ENCODE measurements around the gene ONECUT3.

ONECUT3 gene

GRCh38 chr19:1822210-1822609 lies 68.9 kb downstream of the ONECUT3 start:
- no peaks in the 10 kb centered on the region for H3K27me3 ChIP-seq (ENCODE audit: control insufficient read depth in 1 of 2, insufficient read depth in 2 of 2, low read length in 2 of 2)
- no peak overlapping the region for H3K27ac ChIP-seq (ENCODE audit: low read depth, low read length)
- H3K9ac ChIP-seq (ENCODE audit: low read depth in 1 of 2, low read length in 2 of 2), result no peak overlapping the region
- peaks cover 27 to 66% of the 10 kb centered on the region in 2 donors for H3K36me3 ChIP-seq (ENCODE audit: control insufficient read depth in 1 of 2, insufficient read depth in 2 of 2, low read length in 2 of 2)
- peaks cover 5 to 6% of the 10 kb centered on the region in 2 donors for H3K4me1 ChIP-seq (ENCODE audit: control insufficient read depth in 1 of 2, insufficient read depth in 2 of 2, low read length in 2 of 2)
- H3K9me3 ChIP-seq (ENCODE audit: control insufficient read depth in 1 of 2, low read length in 2 of 2), result no peaks in the 10 kb centered on the region
- H3K4me3 ChIP-seq (ENCODE audit: low read depth in 1 of 2, low read length in 2 of 2), result no peak overlapping the region

GRCh38 chr19:1823020-1823419 lies 69.7 kb downstream of the ONECUT3 start:
- Histone ChIP-seq H3K4me1 (ENCODE audit: control insufficient read depth in 1 of 2, insufficient read depth in 2 of 2, low read length in 2 of 2) (peaks cover 5 to 6% of the 10 kb centered on the region in 2 donors), H3K27ac (ENCODE audit: low read depth, low read length) (no peak overlapping the region), H3K27me3 (ENCODE audit: control insufficient read depth in 1 of 2, insufficient read depth in 2 of 2, low read length in 2 of 2) (no peaks in the 10 kb centered on the region)

GRCh38 chr19:1823539-1824251 lies 70.4 kb downstream of the ONECUT3 start:
- Histone ChIP-seq H3K4me3 (ENCODE audit: low read depth in 1 of 2, low read length in 2 of 2) (no peak overlapping the region), H3K4me1 (ENCODE audit: control insufficient read depth in 1 of 2, insufficient read depth in 2 of 2, low read length in 2 of 2) (peaks cover 5 to 6% of the 10 kb centered on the region in 2 donors), H3K27ac (ENCODE audit: low read depth, low read length) (no peak overlapping the region), H3K36me3 (ENCODE audit: control insufficient read depth in 1 of 2, insufficient read depth in 2 of 2, low read length in 2 of 2) (peaks cover 15 to 53% of the 10 kb centered on the region in 2 donors), H3K27me3 (ENCODE audit: control insufficient read depth in 1 of 2, insufficient read depth in 2 of 2, low read length in 2 of 2) (no peaks in the 10 kb centered on the region), H3K9ac (ENCODE audit: low read depth in 1 of 2, low read length in 2 of 2) (no peak overlapping the region), H3K9me3 (ENCODE audit: control insufficient read depth in 1 of 2, low read length in 2 of 2) (no peaks in the 10 kb centered on the region)

More at GRCh38 chr19:1823020-1823419, 69.7 kb downstream of the ONECUT3 start:
- no peak overlapping the region for H3K4me3 ChIP-seq (ENCODE audit: low read depth in 1 of 2, low read length in 2 of 2)
- H3K9me3 ChIP-seq (ENCODE audit: control insufficient read depth in 1 of 2, low read length in 2 of 2), result no peaks in the 10 kb centered on the region
- H3K9ac ChIP-seq (ENCODE audit: low read depth in 1 of 2, low read length in 2 of 2), result no peak overlapping the region
- peaks cover 21 to 58% of the 10 kb centered on the region in 2 donors for H3K36me3 ChIP-seq (ENCODE audit: control insufficient read depth in 1 of 2, insufficient read depth in 2 of 2, low read length in 2 of 2)

- H3K9ac ChIP-seq (ENCODE audit: low read depth in 1 of 2, low read length in 2 of 2), result no peak overlapping the region
- no peaks in the 10 kb centered on the region for H3K27me3 ChIP-seq (ENCODE audit: control insufficient read depth in 1 of 2, insufficient read depth in 2 of 2, low read length in 2 of 2)
- no peaks in the 10 kb centered on the region for H3K9me3 ChIP-seq (ENCODE audit: control insufficient read depth in 1 of 2, low read length in 2 of 2)
- H3K4me3 ChIP-seq (ENCODE audit: low read depth in 1 of 2, low read length in 2 of 2), result no peak overlapping the region
- H3K36me3 ChIP-seq (ENCODE audit: control insufficient read depth in 1 of 2, insufficient read depth in 2 of 2, low read length in 2 of 2), result peaks cover 15 to 51% of the 10 kb centered on the region in 2 donors
- peaks cover 5 to 6% of the 10 kb centered on the region in 2 donors for H3K4me1 ChIP-seq (ENCODE audit: control insufficient read depth in 1 of 2, insufficient read depth in 2 of 2, low read length in 2 of 2)
- no peak overlapping the region for H3K27ac ChIP-seq (ENCODE audit: low read depth, low read length)
These were observed 70.9 kb downstream of the ONECUT3 start for GRCh38 chr19:1824252-1824622.

GRCh38 chr19:1825909-1826556 lies 72.7 kb downstream of the ONECUT3 start:
- Histone ChIP-seq H3K27ac (ENCODE audit: low read depth, low read length) (peak overlapping the region; percentile 25), H3K9ac (ENCODE audit: low read depth in 1 of 2, low read length in 2 of 2) (no peak overlapping the region), H3K4me3 (ENCODE audit: low read depth in 1 of 2, low read length in 2 of 2) (no peak overlapping the region), H3K4me1 (ENCODE audit: control insufficient read depth in 1 of 2, insufficient read depth in 2 of 2, low read length in 2 of 2) (peaks cover 5 to 6% of the 10 kb centered on the region in 2 donors), H3K27me3 (ENCODE audit: control insufficient read depth in 1 of 2, insufficient read depth in 2 of 2, low read length in 2 of 2) (no peaks in the 10 kb centered on the region), H3K36me3 (ENCODE audit: control insufficient read depth in 1 of 2, insufficient read depth in 2 of 2, low read length in 2 of 2) (peaks cover 18 to 50% of the 10 kb centered on the region in 2 donors), H3K9me3 (ENCODE audit: control insufficient read depth in 1 of 2, low read length in 2 of 2) (no peaks in the 10 kb centered on the region)

- Histone ChIP-seq H3K4me3 (ENCODE audit: low read depth in 1 of 2, low read length in 2 of 2) (no peak overlapping the region), H3K4me1 (ENCODE audit: control insufficient read depth in 1 of 2, insufficient read depth in 2 of 2, low read length in 2 of 2) (peaks cover 5 to 6% of the 10 kb centered on the region in 2 donors), H3K9me3 (ENCODE audit: control insufficient read depth in 1 of 2, low read length in 2 of 2) (no peaks in the 10 kb centered on the region), H3K27me3 (ENCODE audit: control insufficient read depth in 1 of 2, insufficient read depth in 2 of 2, low read length in 2 of 2) (no peaks in the 10 kb centered on the region), H3K36me3 (ENCODE audit: control insufficient read depth in 1 of 2, insufficient read depth in 2 of 2, low read length in 2 of 2) (peaks cover 18 to 43% of the 10 kb centered on the region in 2 donors), H3K9ac (ENCODE audit: low read depth in 1 of 2, low read length in 2 of 2) (no peak overlapping the region), H3K27ac (ENCODE audit: low read depth, low read length) (peak overlapping the region; percentile 25)
These were observed 73.5 kb downstream of the ONECUT3 start for GRCh38 chr19:1826557-1827521.

GRCh38 chr19:1827566-1828278 lies 74.4 kb downstream of the ONECUT3 start:
- H3K36me3 ChIP-seq (ENCODE audit: control insufficient read depth in 1 of 2, insufficient read depth in 2 of 2, low read length in 2 of 2), result peaks cover 13 to 35% of the 10 kb centered on the region in 2 donors
- H3K27ac ChIP-seq (ENCODE audit: low read depth, low read length), result no peak overlapping the region
- peaks cover 5 to 6% of the 10 kb centered on the region in 2 donors for H3K4me1 ChIP-seq (ENCODE audit: control insufficient read depth in 1 of 2, insufficient read depth in 2 of 2, low read length in 2 of 2)

GRCh38 chr19:1828279-1829238 lies 75.3 kb downstream of the ONECUT3 start:
- H3K9me3 ChIP-seq (ENCODE audit: control insufficient read depth in 1 of 2, low read length in 2 of 2), result no peaks in the 10 kb centered on the region
- H3K27me3 ChIP-seq (ENCODE audit: control insufficient read depth in 1 of 2, insufficient read depth in 2 of 2, low read length in 2 of 2), result no peaks in the 10 kb centered on the region
- peaks cover 5 to 6% of the 10 kb centered on the region in 2 donors for H3K4me1 ChIP-seq (ENCODE audit: control insufficient read depth in 1 of 2, insufficient read depth in 2 of 2, low read length in 2 of 2)
- peaks cover 6 to 27% of the 10 kb centered on the region in 2 donors for H3K36me3 ChIP-seq (ENCODE audit: control insufficient read depth in 1 of 2, insufficient read depth in 2 of 2, low read length in 2 of 2)
- H3K27ac ChIP-seq (ENCODE audit: low read depth, low read length), result no peak overlapping the region
- H3K4me3 ChIP-seq (ENCODE audit: low read depth in 1 of 2, low read length in 2 of 2), result no peak overlapping the region
- no peak overlapping the region for H3K9ac ChIP-seq (ENCODE audit: low read depth in 1 of 2, low read length in 2 of 2)

More at GRCh38 chr19:1827566-1828278, 74.4 kb downstream of the ONECUT3 start:
- Histone ChIP-seq H3K4me3 (ENCODE audit: low read depth in 1 of 2, low read length in 2 of 2) (no peak overlapping the region), H3K9ac (ENCODE audit: low read depth in 1 of 2, low read length in 2 of 2) (no peak overlapping the region), H3K27me3 (ENCODE audit: control insufficient read depth in 1 of 2, insufficient read depth in 2 of 2, low read length in 2 of 2) (no peaks in the 10 kb centered on the region), H3K9me3 (ENCODE audit: control insufficient read depth in 1 of 2, low read length in 2 of 2) (no peaks in the 10 kb centered on the region)

GRCh38 chr19:1829958-1830357 lies 76.7 kb downstream of the ONECUT3 start:
- no peaks in the 10 kb centered on the region for H3K27me3 ChIP-seq (ENCODE audit: control insufficient read depth in 1 of 2, insufficient read depth in 2 of 2, low read length in 2 of 2)
- H3K4me1 ChIP-seq (ENCODE audit: control insufficient read depth in 1 of 2, insufficient read depth in 2 of 2, low read length in 2 of 2), result peaks cover 5 to 6% of the 10 kb centered on the region in 2 donors
- H3K4me3 ChIP-seq (ENCODE audit: low read depth in 1 of 2, low read length in 2 of 2), result no peak overlapping the region
- H3K9ac ChIP-seq (ENCODE audit: low read depth in 1 of 2, low read length in 2 of 2), result no peak overlapping the region
- no peaks in the 10 kb centered on the region for H3K9me3 ChIP-seq (ENCODE audit: control insufficient read depth in 1 of 2, low read length in 2 of 2)
- no peak overlapping the region for H3K27ac ChIP-seq (ENCODE audit: low read depth, low read length)
- peaks cover 3 to 28% of the 10 kb centered on the region in 2 donors for H3K36me3 ChIP-seq (ENCODE audit: control insufficient read depth in 1 of 2, insufficient read depth in 2 of 2, low read length in 2 of 2)

Measured in duodenal mucosa (tissue), 2 donors.